Pancreas (tissue), 10 donors: ENCODE data around the gene EBF3. TPM values are rescaled to one million over a fixed set of nuclear protein-coding genes. Genes with fewer than 3 reads are reported as not detected.

Experiments
- ATAC-seq, 4 donors: fragments of 200-7000 bp; cut with Tn5 transposase; one replicate each; pipeline versions ENCODE4 v1.8.0 to v1.9.1; 2020; ENCODE audit warnings: mild to moderate bottlenecking in 4 of 4, moderate library complexity in 4 of 4
- DNase-seq, 6 donors: peaks; one replicate each; pipeline ENCODE4 v3.0.0-alpha.2; 2020
- FAIRE-seq: peaks from 2 replicates; lab custom pipeline; 2012; peaks lifted over from hg19 to GRCh38; lab: Jason Lieb, UNC
- H3K27ac ChIP-seq, 4 donors: fragments of 200-600 bp; sonication (generic); 1 replicate in 3 of 4; 2 replicates in 1 of 4; pipeline versions ENCODE4 v1.5.0 to v1.8.0; 2020
- H3K27me3 ChIP-seq, 4 donors: fragments of 200-600 bp; one replicate each; pipeline ENCODE4 v1.8.0; 2021
- H3K36me3 ChIP-seq, 3 donors: fragments of 200-600 bp; sonication (generic) in 1 of 3; one replicate each; pipeline versions ENCODE4 v1.5.0 to v1.8.0; 2020 to 2021
- H3K4me1 ChIP-seq, 3 donors: fragments of 200-600 bp; one replicate each; pipeline ENCODE4 v1.8.0; 2021
- H3K4me3 ChIP-seq, 4 donors: fragments of 200-600 bp; sonication (generic) in 2 of 4; one replicate each; pipeline versions ENCODE4 v1.5.0 to v1.8.0; 2020 to 2021
- H3K9me3 ChIP-seq, 4 donors: fragments of 200-600 bp; one replicate each; pipeline ENCODE4 v1.8.0; 2021
- WGBS, 2 donors: extraction: QIAGEN DNeasy Blood & Tissue Kit; methylation state at CpG; one replicate each; pipeline ENCODE4 v1.1.7; 2013; 5-methylcytosine and 5-hydroxymethylcytosine counted together
- intact Hi-C, 3 donors: fragments of 100-400 bp; cut with DNase I; formaldehyde crosslinking; loops; one replicate each; pipeline versions ENCODE4 v1.11.1 to v1.14.2; 2022
- polyA plus RNA-seq, 2 donors: library from polyadenylated mRNA; stranded (reverse); fragments of 200-250 nt; gene quantifications; one replicate each; pipeline ENCODE4 v1.2.3, GENCODE V29; 2013
- total RNA-seq, 6 donors: library from RNA; stranded (reverse); fragmentation: NEBNext Ultra II Directional in 4 of 6; extraction: Animal tissue kit (Norgen Biotek cat#: 25700) in 4 of 6; gene quantifications; one replicate each; pipeline versions ENCODE4 v1.2.1 to v1.2.4, GENCODE V29; 2021 to 2023
- TF ChIP-seq, protein P1 (sequence below), 4 donors: fragments of 200-600 bp; sonication (generic) in 3 of 4; IDR thresholded peaks; one replicate each; pipeline versions ENCODE4 v1.5.0 to v1.8.0; 2021; ENCODE audit warnings: antibody characterized with exemption in 4 of 4
- donor health status: healthy with polysubstance abuse.
- donor health status: DM: no; HTN: no; CAD: no; lungs with moderate emphysema.
- donor health status: DM: no; HTN: no; CAD: no.
- donor health status: control.
- donor health status: control.
- donor health status: Bipolar disorder and iron deficiency.
- donor health status: DM: yes; HTN: yes; CAD: no.
- donor health status: DM: no; HTN: no; CAD: no.
- donor health status: DM: no; HTN: no; CAD: no.
- donor health status: DM: yes; HTN: yes; CAD: no.

Gene EBF3
- total and polyA plus RNA-seq, 8 donors: 0.47 to 1.5 (median 1.1) TPM

DNA sequence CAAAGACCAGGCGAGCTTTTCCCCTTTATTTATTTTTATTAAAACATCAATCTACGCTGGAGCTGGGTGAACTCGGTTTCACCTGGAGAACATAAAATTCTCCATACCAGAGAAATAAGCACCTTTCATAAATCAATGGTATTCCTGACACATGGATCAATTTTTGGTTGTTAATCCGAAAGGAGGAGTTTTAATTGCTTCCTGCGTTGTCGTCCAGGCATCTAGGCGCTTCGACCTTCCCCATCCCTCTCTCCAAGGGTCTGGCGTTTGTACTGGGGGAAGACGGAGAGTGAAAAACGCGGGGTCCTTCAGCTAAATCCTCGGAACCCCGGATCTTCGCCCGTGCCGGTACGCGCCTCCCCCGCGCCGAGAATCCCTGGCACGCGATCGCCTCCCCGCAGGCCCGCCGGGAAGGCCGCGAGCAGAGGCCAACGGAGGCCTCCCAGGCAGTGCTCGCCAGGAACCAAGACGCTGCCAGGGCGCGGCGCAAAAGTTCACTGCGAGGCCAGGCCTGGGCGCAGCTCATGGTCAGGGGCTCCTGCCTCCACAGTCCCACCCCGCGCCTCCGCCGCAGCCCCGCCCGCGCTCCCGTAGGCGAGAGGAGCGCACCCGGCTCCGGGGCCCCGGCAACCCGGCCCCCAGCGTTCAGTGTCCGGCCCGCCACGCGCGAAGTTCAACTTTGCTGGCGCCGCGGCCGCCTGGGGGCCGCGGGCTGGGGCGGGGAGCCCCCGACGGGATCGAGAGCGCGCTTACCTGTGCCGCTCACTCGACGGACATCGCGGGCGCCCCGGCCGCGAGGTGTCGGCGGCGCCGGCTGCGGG is 8.3 kb upstream of the EBF3 start:
- peak in 1 of 6 donors; percentile 68 for DNase-seq
- TF ChIP-seq, protein P1, sequence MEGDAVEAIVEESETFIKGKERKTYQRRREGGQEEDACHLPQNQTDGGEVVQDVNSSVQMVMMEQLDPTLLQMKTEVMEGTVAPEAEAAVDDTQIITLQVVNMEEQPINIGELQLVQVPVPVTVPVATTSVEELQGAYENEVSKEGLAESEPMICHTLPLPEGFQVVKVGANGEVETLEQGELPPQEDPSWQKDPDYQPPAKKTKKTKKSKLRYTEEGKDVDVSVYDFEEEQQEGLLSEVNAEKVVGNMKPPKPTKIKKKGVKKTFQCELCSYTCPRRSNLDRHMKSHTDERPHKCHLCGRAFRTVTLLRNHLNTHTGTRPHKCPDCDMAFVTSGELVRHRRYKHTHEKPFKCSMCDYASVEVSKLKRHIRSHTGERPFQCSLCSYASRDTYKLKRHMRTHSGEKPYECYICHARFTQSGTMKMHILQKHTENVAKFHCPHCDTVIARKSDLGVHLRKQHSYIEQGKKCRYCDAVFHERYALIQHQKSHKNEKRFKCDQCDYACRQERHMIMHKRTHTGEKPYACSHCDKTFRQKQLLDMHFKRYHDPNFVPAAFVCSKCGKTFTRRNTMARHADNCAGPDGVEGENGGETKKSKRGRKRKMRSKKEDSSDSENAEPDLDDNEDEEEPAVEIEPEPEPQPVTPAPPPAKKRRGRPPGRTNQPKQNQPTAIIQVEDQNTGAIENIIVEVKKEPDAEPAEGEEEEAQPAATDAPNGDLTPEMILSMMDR (IDR thresholded peaks at IDR 0.05): no peak
- 4% methylated on average over 51 to 84 of the region's 84 CpGs for WGBS, 2 donors
- FAIRE-seq: no peak
- Histone ChIP-seq H3K36me3 (no peaks in the 10 kb centered on the region), H3K27me3 (peaks cover 0 to 65% (median 19%) of the 10 kb centered on the region in 4 donors), H3K9me3 (no peaks in the 10 kb centered on the region), H3K27ac (no peak overlapping the region), H3K4me3 (peak overlapping the region in 1 of 4 donors; percentile 43), H3K4me1 (peaks cover 0 to 5% (median 0%) of the 10 kb centered on the region in 3 donors)
- ATAC-seq: peak in 3 of 4 donors; percentile 15 to 36 (median 19)
- intact Hi-C loops: loop anchor here in 1 of 3 donors (5.0 kb wide), 1 partner anchor 940 kb away; no protein-coding TSS in a partner anchor

DNA sequence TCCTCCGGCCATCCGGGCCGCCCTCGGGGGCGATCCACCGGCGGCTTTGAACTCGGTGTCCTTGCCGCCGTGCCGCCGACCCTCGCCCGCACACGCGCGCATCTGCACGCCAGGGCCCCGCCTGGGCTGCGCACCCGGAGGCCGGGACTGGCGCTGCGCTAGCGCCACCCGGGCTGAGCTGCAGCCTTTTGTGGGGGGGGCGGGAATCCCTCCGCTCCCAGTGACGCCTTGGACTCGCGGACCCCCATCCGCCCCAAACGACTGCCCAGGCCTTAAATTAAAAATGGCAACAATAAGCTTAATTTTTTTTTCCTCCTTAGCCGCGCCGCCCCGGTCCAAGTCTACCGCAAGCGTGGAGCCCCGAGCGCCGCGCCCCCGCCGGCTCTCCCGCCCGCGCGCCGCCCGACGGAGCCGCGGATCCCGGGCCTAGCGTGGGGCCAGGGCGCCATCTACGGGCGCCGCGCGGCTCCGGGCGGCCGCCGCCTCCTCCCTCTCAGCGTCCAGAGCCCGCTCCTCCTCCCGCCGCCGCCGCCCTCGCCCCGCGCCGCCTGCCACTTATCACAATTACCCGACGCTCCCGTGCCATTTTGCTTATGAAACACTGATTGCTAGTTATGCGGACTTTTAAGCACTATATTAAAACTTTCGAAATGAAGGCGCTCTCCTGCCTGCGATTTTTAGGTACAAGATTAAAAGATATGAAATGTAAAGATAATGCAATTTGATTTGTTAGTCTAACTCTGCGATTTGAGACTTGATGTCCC is 7.5 kb upstream of the EBF3 start:
- H3K9me3 ChIP-seq: no peaks in the 10 kb centered on the region
- TF ChIP-seq, protein P1 (IDR thresholded peaks at IDR 0.05): peak in 3 of 4 donors; percentile 11 to 27 (median 13)
- FAIRE-seq: no peak
- WGBS, 2 donors: 1 to 2% methylated on average over 56 to 84 of the region's 84 CpGs
- peak in 4 of 6 donors; percentile 37 to 85 (median 60) for DNase-seq
- H3K4me1 ChIP-seq: peaks cover 0 to 5% (median 0%) of the 10 kb centered on the region in 3 donors
- peaks cover 0 to 73% (median 22%) of the 10 kb centered on the region in 4 donors for H3K27me3 ChIP-seq
- ATAC-seq: peak; percentile 84 to 95 (median 93)
- no peak overlapping the region for H3K27ac ChIP-seq
- H3K36me3 ChIP-seq: no peaks in the 10 kb centered on the region
- peak overlapping the region in 2 of 4 donors; percentile 18 to 43 for H3K4me3 ChIP-seq
- intact Hi-C loops: loop anchor here in 1 of 3 donors (5.0 kb wide), 1 partner anchor 939 kb away; no protein-coding TSS in a partner anchor

DNA sequence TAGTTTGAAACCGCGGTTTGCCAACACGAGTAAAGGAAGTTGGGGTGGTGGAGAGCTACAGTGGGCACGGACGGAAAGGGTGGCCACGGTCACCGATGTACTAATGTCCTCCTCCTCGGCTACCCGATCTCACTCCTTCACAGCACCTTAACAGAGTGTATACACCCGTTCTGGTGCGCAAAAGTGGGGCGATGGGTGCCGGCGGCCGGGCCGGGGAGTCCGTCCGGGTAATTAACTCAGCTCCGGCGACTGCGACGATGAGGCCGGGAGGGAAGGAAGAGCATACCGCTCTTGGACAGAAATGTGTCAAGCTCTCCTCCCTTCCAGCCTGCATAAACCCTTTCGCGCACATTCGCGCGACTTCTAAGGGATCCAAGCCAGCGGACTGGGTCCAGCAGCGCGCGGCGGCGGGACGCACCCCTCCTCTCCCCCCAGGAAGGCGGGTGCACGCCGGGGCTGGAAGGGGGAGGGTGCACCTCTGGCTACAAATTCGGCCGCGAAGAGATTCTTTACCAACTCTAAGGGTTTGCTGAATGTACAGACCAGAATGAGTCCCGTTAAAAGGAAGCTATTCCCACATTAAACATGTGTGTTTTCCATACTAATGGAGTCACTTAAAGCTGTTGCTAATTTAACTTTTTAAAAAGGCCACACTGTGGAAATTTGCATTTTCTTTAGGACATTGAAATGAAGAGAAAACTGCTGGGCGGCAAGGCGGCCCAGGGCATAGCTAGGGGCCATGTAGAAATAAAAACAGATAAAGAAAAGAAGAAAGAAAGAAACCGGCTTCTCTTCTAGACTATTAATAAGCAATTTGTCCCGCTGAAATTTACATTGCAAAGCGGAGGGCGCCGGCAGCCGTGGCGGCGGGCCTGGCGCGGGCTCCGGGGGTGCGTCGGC is 6.6 kb upstream of the EBF3 start:
- Histone ChIP-seq H3K4me1 (peaks cover 0 to 5% (median 0%) of the 10 kb centered on the region in 3 donors), H3K27me3 (peaks cover 0 to 82% (median 26%) of the 10 kb centered on the region in 4 donors), H3K27ac (no peak overlapping the region), H3K9me3 (no peaks in the 10 kb centered on the region), H3K4me3 (peak overlapping the region in 2 of 4 donors; percentile 18 to 43), H3K36me3 (no peaks in the 10 kb centered on the region)
- intact Hi-C loops: loop anchor here in 1 of 3 donors (5.0 kb wide), 1 partner anchor 938 kb away; no protein-coding TSS in a partner anchor
- TF ChIP-seq, protein P1 (IDR thresholded peaks at IDR 0.05): no peak
- ATAC-seq: no peak
- 4 to 5% methylated on average over 56 to 58 of the region's 58 CpGs for WGBS, 2 donors
- DNase-seq: no peak
- FAIRE-seq: no peak

DNA sequence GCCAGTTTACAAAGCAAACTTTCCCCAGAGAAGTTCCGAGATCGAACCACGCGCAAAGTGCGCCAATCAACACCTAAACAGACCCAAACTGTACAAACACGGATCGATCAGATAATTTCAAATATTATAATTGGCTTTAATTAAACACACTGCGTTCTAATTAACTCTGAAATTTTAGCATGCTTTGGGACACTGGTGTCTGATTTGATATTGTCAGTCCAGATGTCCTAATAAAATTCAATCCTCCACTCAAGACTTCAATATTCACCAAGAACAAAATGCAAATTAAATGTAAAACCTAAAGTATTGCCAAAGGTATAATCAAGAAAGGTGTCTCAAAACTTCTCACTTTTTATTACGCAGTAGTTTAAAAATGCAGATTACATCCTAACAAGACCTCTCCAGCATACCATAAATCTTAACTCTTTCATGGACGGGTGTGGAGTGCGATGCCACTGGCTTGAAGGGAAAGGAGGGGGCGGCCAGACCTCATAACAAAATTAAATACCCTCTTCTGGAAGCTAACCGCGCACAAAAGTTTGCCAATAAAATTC is 5.9 kb upstream of the EBF3 start:
- Histone ChIP-seq H3K27me3 (peaks cover 3 to 84% (median 30%) of the 10 kb centered on the region in 4 donors), H3K36me3 (no peaks in the 10 kb centered on the region), H3K4me3 (no peak overlapping the region), H3K4me1 (peaks cover 0 to 5% (median 0%) of the 10 kb centered on the region in 3 donors), H3K27ac (no peak overlapping the region), H3K9me3 (no peaks in the 10 kb centered on the region)
- TF ChIP-seq, protein P1 (IDR thresholded peaks at IDR 0.05): no peak
- ATAC-seq (no peak), FAIRE-seq (no peak), DNase-seq (no peak)
- 6% methylated on average over 14 of the region's 14 CpGs for WGBS, 2 donors
- intact Hi-C loops: loop anchor here in 1 of 3 donors (5.0 kb wide), 1 partner anchor 938 kb away; no protein-coding TSS in a partner anchor
